Measurements from ENCODE around the gene ANTXR1. TPM values are rescaled to one million over a fixed set of nuclear protein-coding genes. Genes with fewer than 3 reads are reported as not detected.

ANTXR1 gene
- total RNA-seq, 4 donors from 2014 or later: 53.7 to 69.0 (median 59.3) TPM

GRCh38 chr2:69118609-69119008 lies 105.6 kb downstream of the ANTXR1 start:
- H3K27ac ChIP-seq: peak overlapping the region in 2 of 4 donors; percentile 56 to 59
- H3K4me1 ChIP-seq: peaks cover 0 to 27% (median 5%) of the 10 kb centered on the region in 4 donors
- no peaks in the 10 kb centered on the region for H3K27me3 ChIP-seq
- DNase-seq (ENCODE audit: low spot score in 2 of 2): no peak
- no peak overlapping the region for H3K4me3 ChIP-seq
- TF ChIP-seq CTCF (IDR thresholded peaks at IDR 0.05) (no peak), EP300 (IDR thresholded peaks at IDR 0.05) (no peak), POLR2A (IDR thresholded peaks at IDR 0.05) (no peak)
- WGBS, 2 donors: 53 to 67% methylated on average over 13 of the region's 13 CpGs
- peaks cover 0 to 4% (median 0%) of the 10 kb centered on the region in 3 donors for H3K36me3 ChIP-seq
- H3K9me3 ChIP-seq: no peaks in the 10 kb centered on the region

GRCh38 chr2:69119104-69119894 lies 106.3 kb downstream of the ANTXR1 start:
- Histone ChIP-seq H3K27ac (peak overlapping the region in 2 of 4 donors; percentile 56 to 59), H3K27me3 (no peaks in the 10 kb centered on the region), H3K9me3 (no peaks in the 10 kb centered on the region), H3K36me3 (peaks cover 0 to 10% (median 0%) of the 10 kb centered on the region in 3 donors), H3K4me1 (peaks cover 0 to 27% (median 5%) of the 10 kb centered on the region in 4 donors), H3K4me3 (no peak overlapping the region)
- 76 to 84% methylated on average over 16 of the region's 16 CpGs for WGBS, 2 donors
- TF ChIP-seq EP300 (IDR thresholded peaks at IDR 0.05): no peak
- no peak for TF ChIP-seq CTCF (IDR thresholded peaks at IDR 0.05)
- no peak for TF ChIP-seq POLR2A (IDR thresholded peaks at IDR 0.05)
- no peak for DNase-seq (ENCODE audit: low spot score in 2 of 2)

- DNase-seq (ENCODE audit: low spot score in 2 of 2): no peak
- Histone ChIP-seq H3K27me3 (no peaks in the 10 kb centered on the region), H3K27ac (no peak overlapping the region), H3K4me1 (peaks cover 0 to 13% (median 5%) of the 10 kb centered on the region in 4 donors), H3K4me3 (no peak overlapping the region), H3K36me3 (peaks cover 0 to 32% (median 0%) of the 10 kb centered on the region in 3 donors), H3K9me3 (no peaks in the 10 kb centered on the region)
- 82 to 88% methylated on average over 4 of the region's 4 CpGs for WGBS, 2 donors
- TF ChIP-seq POLR2A (IDR thresholded peaks at IDR 0.05) (no peak), CTCF (IDR thresholded peaks at IDR 0.05) (no peak), EP300 (IDR thresholded peaks at IDR 0.05) (no peak)
Observed at GRCh38 chr2:69122271-69122670, 109.3 kb downstream of the ANTXR1 start.

- TF ChIP-seq EP300 (IDR thresholded peaks at IDR 0.05) (no peak), POLR2A (IDR thresholded peaks at IDR 0.05) (no peak), CTCF (IDR thresholded peaks at IDR 0.05) (no peak)
- Histone ChIP-seq H3K9me3 (no peaks in the 10 kb centered on the region), H3K36me3 (peaks cover 0 to 40% (median 0%) of the 10 kb centered on the region in 3 donors), H3K27ac (no peak overlapping the region), H3K4me3 (no peak overlapping the region), H3K27me3 (no peaks in the 10 kb centered on the region), H3K4me1 (peaks cover 0 to 10% (median 5%) of the 10 kb centered on the region in 4 donors)
- no peak for DNase-seq (ENCODE audit: low spot score in 2 of 2)
- WGBS, 2 donors: 89 to 94% methylated on average over 5 of the region's 5 CpGs
Observed at GRCh38 chr2:69123182-69123581, 110.2 kb downstream of the ANTXR1 start.

GRCh38 chr2:69124343-69124742 lies 111.4 kb downstream of the ANTXR1 start:
- TF ChIP-seq CTCF (IDR thresholded peaks at IDR 0.05) (no peak), POLR2A (IDR thresholded peaks at IDR 0.05) (no peak), EP300 (IDR thresholded peaks at IDR 0.05) (no peak)
- Histone ChIP-seq H3K4me1 (no peaks in the 10 kb centered on the region), H3K27me3 (no peaks in the 10 kb centered on the region), H3K4me3 (no peak overlapping the region), H3K9me3 (no peaks in the 10 kb centered on the region), H3K36me3 (peaks cover 0 to 40% (median 0%) of the 10 kb centered on the region in 3 donors), H3K27ac (no peak overlapping the region)
- 73 to 79% methylated on average over 4 of the region's 4 CpGs for WGBS, 2 donors
- DNase-seq (ENCODE audit: low spot score in 2 of 2): no peak
